PFSK-1 (cell line): ENCODE measurements around the gene C1QTNF9.

Source experiments
- POLR2AphosphoS5 ChIP-seq: IDR thresholded peaks from 2 replicates; pipeline ENCODE4 v1.6.1; 2012; ENCODE audit warnings: low read depth, mild to moderate bottlenecking, control low read depth, low read length, moderate library complexity
- SIN3A ChIP-seq: IDR thresholded peaks from 2 replicates; pipeline ENCODE4 v1.6.1; 2012; ENCODE audit warnings: mild to moderate bottlenecking, low read length, moderate library complexity, borderline replicate concordance; ENCODE audit not compliant: insufficient read depth
- TAF1 ChIP-seq: IDR thresholded peaks from 2 replicates; pipeline ENCODE4 v1.6.1; 2012; ENCODE audit warnings: low read length, control low read depth, borderline replicate concordance; ENCODE audit not compliant: insufficient read depth
- TF ChIP-seq, protein P1 (sequence below), 2 experiments: IDR thresholded peaks; 2 replicates each; pipeline versions ENCODE4 v1.6.1 to v1.8.0; 2011 to 2012; ENCODE audit warnings: low read depth in 2 of 2, low read length in 2 of 2, control low read depth in 1 of 2, inconsistent platforms in 1 of 2, mild to moderate bottlenecking in 1 of 2, moderate library complexity in 1 of 2; ENCODE audit not compliant: insufficient read depth in 1 of 2

- TF ChIP-seq, protein P1, sequence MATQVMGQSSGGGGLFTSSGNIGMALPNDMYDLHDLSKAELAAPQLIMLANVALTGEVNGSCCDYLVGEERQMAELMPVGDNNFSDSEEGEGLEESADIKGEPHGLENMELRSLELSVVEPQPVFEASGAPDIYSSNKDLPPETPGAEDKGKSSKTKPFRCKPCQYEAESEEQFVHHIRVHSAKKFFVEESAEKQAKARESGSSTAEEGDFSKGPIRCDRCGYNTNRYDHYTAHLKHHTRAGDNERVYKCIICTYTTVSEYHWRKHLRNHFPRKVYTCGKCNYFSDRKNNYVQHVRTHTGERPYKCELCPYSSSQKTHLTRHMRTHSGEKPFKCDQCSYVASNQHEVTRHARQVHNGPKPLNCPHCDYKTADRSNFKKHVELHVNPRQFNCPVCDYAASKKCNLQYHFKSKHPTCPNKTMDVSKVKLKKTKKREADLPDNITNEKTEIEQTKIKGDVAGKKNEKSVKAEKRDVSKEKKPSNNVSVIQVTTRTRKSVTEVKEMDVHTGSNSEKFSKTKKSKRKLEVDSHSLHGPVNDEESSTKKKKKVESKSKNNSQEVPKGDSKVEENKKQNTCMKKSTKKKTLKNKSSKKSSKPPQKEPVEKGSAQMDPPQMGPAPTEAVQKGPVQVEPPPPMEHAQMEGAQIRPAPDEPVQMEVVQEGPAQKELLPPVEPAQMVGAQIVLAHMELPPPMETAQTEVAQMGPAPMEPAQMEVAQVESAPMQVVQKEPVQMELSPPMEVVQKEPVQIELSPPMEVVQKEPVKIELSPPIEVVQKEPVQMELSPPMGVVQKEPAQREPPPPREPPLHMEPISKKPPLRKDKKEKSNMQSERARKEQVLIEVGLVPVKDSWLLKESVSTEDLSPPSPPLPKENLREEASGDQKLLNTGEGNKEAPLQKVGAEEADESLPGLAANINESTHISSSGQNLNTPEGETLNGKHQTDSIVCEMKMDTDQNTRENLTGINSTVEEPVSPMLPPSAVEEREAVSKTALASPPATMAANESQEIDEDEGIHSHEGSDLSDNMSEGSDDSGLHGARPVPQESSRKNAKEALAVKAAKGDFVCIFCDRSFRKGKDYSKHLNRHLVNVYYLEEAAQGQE (IDR thresholded peaks at IDR 0.05; ENCODE audit: insufficient read depth in 1 of 2, low read depth in 2 of 2, low read length in 2 of 2) = no peak
- TF ChIP-seq POLR2AphosphoS5 (no peak), TAF1 (no peak), SIN3A (no peak)
Observed at GRCh38 chr13:24360106-24360505, 50.7 kb downstream of the C1QTNF9 start.
